ENCODE data around the gene CDKAL1.

The CDKAL1 gene

DNA sequence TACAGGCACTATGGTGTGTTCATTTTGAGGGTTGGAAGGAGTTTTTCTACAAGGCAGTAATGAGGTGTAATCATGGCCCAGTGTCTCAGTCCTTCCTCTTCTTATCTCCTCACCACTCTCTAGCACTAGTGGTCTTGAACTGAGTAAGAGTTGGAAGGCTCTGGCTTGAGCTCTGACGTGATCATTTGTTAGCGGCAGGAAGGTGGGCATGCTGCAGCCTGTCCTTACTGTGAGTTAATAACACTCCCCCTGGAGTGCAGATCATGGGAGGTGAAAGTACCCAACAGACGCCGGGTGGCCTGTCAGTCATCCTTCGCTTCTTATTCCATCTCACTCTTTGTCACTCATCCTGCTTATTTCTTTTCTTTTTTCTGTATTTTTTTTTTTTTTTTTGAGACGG, 356.9 kb downstream of the CDKAL1 start:
- H3K27me3 ChIP-seq (ENCODE audit: insufficient read depth, poor library complexity, severe bottlenecking), result no peaks in the 10 kb centered on the region
- no peak overlapping the region for H3K27ac ChIP-seq (replicated peaks)
- H3K4me3 ChIP-seq (replicated peaks; ENCODE audit: insufficient read depth, low read length), result no peak overlapping the region
- DNase-seq (ENCODE audit: low read depth in 1 of 2, low spot score in 1 of 2), result no peak
- no peak for TF ChIP-seq SPI1 (IDR thresholded peaks at IDR 0.05; ENCODE audit: borderline replicate concordance, low read depth)

DNA sequence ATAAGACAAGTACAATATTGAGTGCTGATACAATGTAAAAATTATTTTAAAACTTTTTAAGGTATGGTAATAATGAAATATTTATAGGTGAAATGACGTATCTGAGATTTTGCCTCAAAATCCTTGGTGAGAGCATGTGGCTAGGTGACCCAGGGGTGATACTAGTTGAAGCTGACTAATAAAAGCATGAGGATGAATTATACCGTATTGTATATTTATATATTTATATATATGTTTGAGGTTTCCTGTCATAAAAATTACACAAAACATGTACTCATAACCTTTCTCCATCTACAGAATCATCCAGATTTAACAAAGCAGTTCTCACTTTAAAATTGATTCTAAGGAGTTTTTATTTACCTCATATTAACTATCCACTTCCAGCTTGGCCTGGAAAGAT, 358.1 kb downstream of the CDKAL1 start:
- no peak overlapping the region for H3K27ac ChIP-seq (replicated peaks)
- H3K4me3 ChIP-seq (replicated peaks; ENCODE audit: insufficient read depth, low read length), result no peak overlapping the region
- DNase-seq (ENCODE audit: low read depth in 1 of 2, low spot score in 1 of 2), result no peak
- H3K27me3 ChIP-seq (ENCODE audit: insufficient read depth, poor library complexity, severe bottlenecking), result no peaks in the 10 kb centered on the region
- TF ChIP-seq, protein P1, sequence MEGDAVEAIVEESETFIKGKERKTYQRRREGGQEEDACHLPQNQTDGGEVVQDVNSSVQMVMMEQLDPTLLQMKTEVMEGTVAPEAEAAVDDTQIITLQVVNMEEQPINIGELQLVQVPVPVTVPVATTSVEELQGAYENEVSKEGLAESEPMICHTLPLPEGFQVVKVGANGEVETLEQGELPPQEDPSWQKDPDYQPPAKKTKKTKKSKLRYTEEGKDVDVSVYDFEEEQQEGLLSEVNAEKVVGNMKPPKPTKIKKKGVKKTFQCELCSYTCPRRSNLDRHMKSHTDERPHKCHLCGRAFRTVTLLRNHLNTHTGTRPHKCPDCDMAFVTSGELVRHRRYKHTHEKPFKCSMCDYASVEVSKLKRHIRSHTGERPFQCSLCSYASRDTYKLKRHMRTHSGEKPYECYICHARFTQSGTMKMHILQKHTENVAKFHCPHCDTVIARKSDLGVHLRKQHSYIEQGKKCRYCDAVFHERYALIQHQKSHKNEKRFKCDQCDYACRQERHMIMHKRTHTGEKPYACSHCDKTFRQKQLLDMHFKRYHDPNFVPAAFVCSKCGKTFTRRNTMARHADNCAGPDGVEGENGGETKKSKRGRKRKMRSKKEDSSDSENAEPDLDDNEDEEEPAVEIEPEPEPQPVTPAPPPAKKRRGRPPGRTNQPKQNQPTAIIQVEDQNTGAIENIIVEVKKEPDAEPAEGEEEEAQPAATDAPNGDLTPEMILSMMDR (IDR thresholded peaks at IDR 0.05; ENCODE audit: insufficient read depth, low read length), result no peak
- no peak for TF ChIP-seq POLR2AphosphoS5 (IDR thresholded peaks at IDR 0.05; ENCODE audit: low read depth)
- TF ChIP-seq SPI1 (IDR thresholded peaks at IDR 0.05; ENCODE audit: borderline replicate concordance, low read depth), result no peak
- TF ChIP-seq, protein P2, sequence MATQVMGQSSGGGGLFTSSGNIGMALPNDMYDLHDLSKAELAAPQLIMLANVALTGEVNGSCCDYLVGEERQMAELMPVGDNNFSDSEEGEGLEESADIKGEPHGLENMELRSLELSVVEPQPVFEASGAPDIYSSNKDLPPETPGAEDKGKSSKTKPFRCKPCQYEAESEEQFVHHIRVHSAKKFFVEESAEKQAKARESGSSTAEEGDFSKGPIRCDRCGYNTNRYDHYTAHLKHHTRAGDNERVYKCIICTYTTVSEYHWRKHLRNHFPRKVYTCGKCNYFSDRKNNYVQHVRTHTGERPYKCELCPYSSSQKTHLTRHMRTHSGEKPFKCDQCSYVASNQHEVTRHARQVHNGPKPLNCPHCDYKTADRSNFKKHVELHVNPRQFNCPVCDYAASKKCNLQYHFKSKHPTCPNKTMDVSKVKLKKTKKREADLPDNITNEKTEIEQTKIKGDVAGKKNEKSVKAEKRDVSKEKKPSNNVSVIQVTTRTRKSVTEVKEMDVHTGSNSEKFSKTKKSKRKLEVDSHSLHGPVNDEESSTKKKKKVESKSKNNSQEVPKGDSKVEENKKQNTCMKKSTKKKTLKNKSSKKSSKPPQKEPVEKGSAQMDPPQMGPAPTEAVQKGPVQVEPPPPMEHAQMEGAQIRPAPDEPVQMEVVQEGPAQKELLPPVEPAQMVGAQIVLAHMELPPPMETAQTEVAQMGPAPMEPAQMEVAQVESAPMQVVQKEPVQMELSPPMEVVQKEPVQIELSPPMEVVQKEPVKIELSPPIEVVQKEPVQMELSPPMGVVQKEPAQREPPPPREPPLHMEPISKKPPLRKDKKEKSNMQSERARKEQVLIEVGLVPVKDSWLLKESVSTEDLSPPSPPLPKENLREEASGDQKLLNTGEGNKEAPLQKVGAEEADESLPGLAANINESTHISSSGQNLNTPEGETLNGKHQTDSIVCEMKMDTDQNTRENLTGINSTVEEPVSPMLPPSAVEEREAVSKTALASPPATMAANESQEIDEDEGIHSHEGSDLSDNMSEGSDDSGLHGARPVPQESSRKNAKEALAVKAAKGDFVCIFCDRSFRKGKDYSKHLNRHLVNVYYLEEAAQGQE (IDR thresholded peaks at IDR 0.05; ENCODE audit: insufficient replicate concordance, low read depth), result no peak
- no peak for TF ChIP-seq GABPA (IDR thresholded peaks at IDR 0.05; ENCODE audit: low read depth)

DNA sequence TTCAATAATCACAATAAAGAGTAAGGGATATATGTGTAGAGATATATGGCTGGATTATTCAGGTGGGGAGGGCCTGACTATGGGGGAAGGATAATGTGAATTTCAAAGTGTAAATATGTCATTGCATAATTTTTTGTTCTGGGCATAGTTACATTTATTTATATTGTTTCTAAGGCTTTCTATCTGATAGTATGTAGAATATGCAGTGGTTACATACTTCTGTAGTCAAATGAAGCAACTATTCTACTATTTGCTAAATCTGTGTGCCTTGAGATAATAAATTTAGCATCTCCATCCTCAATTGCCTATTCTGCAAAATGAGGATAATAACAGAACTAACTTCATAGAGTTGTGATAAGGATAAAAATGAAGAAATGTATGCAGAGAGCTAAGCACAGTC, 359.2 kb downstream of the CDKAL1 start:
- no peak for DNase-seq (ENCODE audit: low read depth in 1 of 2, low spot score in 1 of 2)
- no peaks in the 10 kb centered on the region for H3K27me3 ChIP-seq (ENCODE audit: insufficient read depth, poor library complexity, severe bottlenecking)
- no peak overlapping the region for H3K4me3 ChIP-seq (replicated peaks; ENCODE audit: insufficient read depth, low read length)
- H3K27ac ChIP-seq (replicated peaks), result no peak overlapping the region
- TF ChIP-seq SPI1 (IDR thresholded peaks at IDR 0.05; ENCODE audit: borderline replicate concordance, low read depth) (no peak), GABPA (IDR thresholded peaks at IDR 0.05; ENCODE audit: low read depth) (no peak), POLR2AphosphoS5 (IDR thresholded peaks at IDR 0.05; ENCODE audit: low read depth) (no peak)
- TF ChIP-seq, protein P1 (IDR thresholded peaks at IDR 0.05; ENCODE audit: insufficient read depth, low read length), result no peak
- TF ChIP-seq, protein P2 (IDR thresholded peaks at IDR 0.05; ENCODE audit: insufficient replicate concordance, low read depth), result no peak

DNA sequence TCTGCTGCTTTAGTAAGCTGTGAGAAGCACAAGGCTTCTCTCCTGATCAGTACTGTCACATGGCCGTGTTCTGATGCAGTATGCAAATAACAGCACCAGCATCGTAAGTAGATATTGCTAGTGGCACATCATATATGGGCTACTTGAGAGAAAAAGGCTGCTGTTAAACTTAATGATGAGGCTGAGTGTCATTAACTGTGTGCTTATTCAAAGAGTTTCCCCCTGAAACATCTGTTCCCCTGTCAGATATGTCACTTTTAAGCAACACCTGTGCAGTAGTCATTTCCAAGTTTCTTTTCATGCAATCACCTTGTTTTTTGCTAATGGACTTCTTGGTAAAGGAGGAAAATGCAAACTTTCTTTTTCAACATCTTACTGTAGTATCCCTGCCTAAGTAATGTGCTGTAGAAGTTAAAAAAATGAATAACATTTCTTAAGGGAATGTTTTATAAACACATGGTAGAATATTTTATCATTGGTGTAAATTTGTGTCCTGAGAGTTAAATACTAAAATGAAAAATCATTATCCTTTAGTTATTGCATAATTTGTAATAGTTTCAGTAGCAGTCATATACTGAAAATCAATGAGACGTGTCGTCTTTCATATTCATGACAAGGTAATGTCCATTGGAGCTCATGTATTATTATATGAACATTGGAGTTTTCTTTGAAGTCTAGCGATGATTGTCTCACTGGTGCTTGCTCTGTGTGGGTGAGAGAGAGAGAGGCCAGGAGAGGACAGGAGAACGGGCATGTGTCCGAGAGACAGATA, 366.3 kb downstream of the CDKAL1 start:
- Histone ChIP-seq H3K27me3 (ENCODE audit: insufficient read depth, poor library complexity, severe bottlenecking) (no peaks in the 10 kb centered on the region), H3K27ac (replicated peaks) (no peak overlapping the region), H3K4me3 (replicated peaks; ENCODE audit: insufficient read depth, low read length) (no peak overlapping the region)
- DNase-seq (ENCODE audit: low read depth in 1 of 2, low spot score in 1 of 2), result no peak
- TF ChIP-seq POLR2AphosphoS5 (IDR thresholded peaks at IDR 0.05; ENCODE audit: low read depth), result no peak
- TF ChIP-seq, protein P2 (IDR thresholded peaks at IDR 0.05; ENCODE audit: insufficient replicate concordance, low read depth), result no peak
- TF ChIP-seq, protein P1 (IDR thresholded peaks at IDR 0.05; ENCODE audit: insufficient read depth, low read length), result no peak
- no peak for TF ChIP-seq GABPA (IDR thresholded peaks at IDR 0.05; ENCODE audit: low read depth)
- TF ChIP-seq SPI1 (IDR thresholded peaks at IDR 0.05; ENCODE audit: borderline replicate concordance, low read depth), result no peak
